Transverse colon (tissue), 4 donors: Measurements from ENCODE around the gene THEM4. TPM values are rescaled to one million over a fixed set of nuclear protein-coding genes. Genes with fewer than 3 reads are reported as not detected.

Source experiments
- DNase-seq: peaks from one replicate; pipeline ENCODE4 v3.0.0-alpha.2; 2019
- H3K27ac ChIP-seq, 4 donors: fragments of 200-600 bp; sonication (generic); 2 replicates each; pipeline ENCODE4 v1.5.1; 2016 to 2018; ENCODE audit warnings: inconsistent platforms in 4 of 4
- H3K27me3 ChIP-seq: fragments of 200-600 bp; sonication (generic); 2 replicates; pipeline ENCODE4 v1.5.1; 2017; ENCODE audit warnings: inconsistent platforms
- H3K36me3 ChIP-seq, 4 donors: fragments of 200-600 bp; sonication (generic); 2 replicates each; pipeline ENCODE4 v1.5.1; 2017 to 2019; ENCODE audit warnings: inconsistent platforms in 4 of 4
- H3K4me1 ChIP-seq, 4 donors: fragments of 200-600 bp; sonication (generic); 2 replicates each; pipeline ENCODE4 v1.5.1; 2017 to 2020; ENCODE audit warnings: inconsistent platforms in 4 of 4
- H3K4me3 ChIP-seq, 4 donors: fragments of 200-600 bp; sonication (generic); 1 replicate in 1 of 4; 2 replicates in 3 of 4; pipeline versions ENCODE4 v1.5.1 to v1.6.1; 2017 to 2019; ENCODE audit warnings: inconsistent platforms in 4 of 4
- H3K9me3 ChIP-seq, 2 donors: fragments of 200-600 bp; sonication (generic); 2 replicates each; pipeline ENCODE4 v1.5.1; 2017 to 2019; ENCODE audit warnings: inconsistent platforms in 2 of 2
- EP300 ChIP-seq: sonication (generic); formaldehyde crosslinking; IDR thresholded peaks from one replicate; pipeline ENCODE4 v1.6.1; 2017; ENCODE audit warnings: antibody characterized with exemption, low read depth
- POLR2A ChIP-seq: fragments of 450-650 bp; IDR thresholded peaks from one replicate; pipeline ENCODE4 v1.6.1; 2016; ENCODE audit warnings: antibody characterized with exemption, mild to moderate bottlenecking, moderate library complexity
- POLR2AphosphoS5 ChIP-seq, 3 donors: sonication (generic); formaldehyde crosslinking; IDR thresholded peaks; one replicate each; pipeline ENCODE4 v1.6.1; 2016; ENCODE audit warnings: antibody characterized with exemption in 3 of 3
- WGBS, 2 donors: methylation state at CpG; one replicate each; pipeline ENCODE4 v1.1.5; 2018; ENCODE audit warnings: low coverage in 1 of 2; 5-methylcytosine and 5-hydroxymethylcytosine counted together
- in situ Hi-C, 4 donors: fragments of 200-750 bp; cut with MboI; loops; one replicate each; pipeline versions ENCODE4 v1.15.0 to v1.15.1; 2017; ENCODE audit warnings: low sequenced_read_pairs in 3 of 4, low pct_ligation_motif_present in 1 of 4, low pct_unique_long_range_greater_than_20kb in 1 of 4
- intact Hi-C: fragments of 100-400 bp; cut with DNase I; formaldehyde crosslinking; loops from one replicate; pipeline ENCODE4 v1.15.1; 2023; ENCODE audit warnings: low total_unique reads
- total RNA-seq, 4 donors: library from RNA; depleted of rRNA; stranded (reverse); fragments of >200 nt; gene quantifications; one replicate each; pipeline ENCODE4 v1.1.0, GENCODE V29; 2016
- TF ChIP-seq, protein P1 (sequence below), 5 experiments: fragments of 200-600 bp in 3 of 5; fragments of 450-650 bp in 2 of 5; sonication (generic) in 3 of 5; IDR thresholded peaks; 1 replicate in 2 of 5; 2 replicates in 3 of 5; pipeline ENCODE4 v1.5.1; 2016 to 2017; ENCODE audit warnings: antibody characterized with exemption in 5 of 5, inconsistent platforms in 3 of 5, mild to moderate bottlenecking in 2 of 5, moderate library complexity in 1 of 5

The THEM4 gene
- total RNA-seq, 4 donors from 2014 or later = 4.6 to 21.8 (median 9.5) TPM

GRCh38 chr1:151853411-151853943 is 55.8 kb downstream of the THEM4 start, which contains the start of gene THEM5:
TSS of gene THEM5 (minus strand) at chr1:151853712. CDS start at chr1:151853565, 147 bp downstream.
- 58% methylated on average over 5 of the region's 5 CpGs; no CpG with 5 or more reads in 1 of the 2 donors for WGBS, 2 donors
- H3K27ac ChIP-seq = no peak within 1 kb of the TSS
- H3K36me3 ChIP-seq = no peaks in the 10 kb centered on the region
- no peak for DNase-seq
- H3K4me3 ChIP-seq = no peak within 1 kb of the TSS
- intact Hi-C loops = no loop called here
- in situ Hi-C loops = no loop called here
- TF ChIP-seq POLR2A = no peak
- TF ChIP-seq POLR2AphosphoS5 (IDR thresholded peaks at IDR 0.05) = no peak
- no peak for TF ChIP-seq EP300
- TF ChIP-seq, protein P1, sequence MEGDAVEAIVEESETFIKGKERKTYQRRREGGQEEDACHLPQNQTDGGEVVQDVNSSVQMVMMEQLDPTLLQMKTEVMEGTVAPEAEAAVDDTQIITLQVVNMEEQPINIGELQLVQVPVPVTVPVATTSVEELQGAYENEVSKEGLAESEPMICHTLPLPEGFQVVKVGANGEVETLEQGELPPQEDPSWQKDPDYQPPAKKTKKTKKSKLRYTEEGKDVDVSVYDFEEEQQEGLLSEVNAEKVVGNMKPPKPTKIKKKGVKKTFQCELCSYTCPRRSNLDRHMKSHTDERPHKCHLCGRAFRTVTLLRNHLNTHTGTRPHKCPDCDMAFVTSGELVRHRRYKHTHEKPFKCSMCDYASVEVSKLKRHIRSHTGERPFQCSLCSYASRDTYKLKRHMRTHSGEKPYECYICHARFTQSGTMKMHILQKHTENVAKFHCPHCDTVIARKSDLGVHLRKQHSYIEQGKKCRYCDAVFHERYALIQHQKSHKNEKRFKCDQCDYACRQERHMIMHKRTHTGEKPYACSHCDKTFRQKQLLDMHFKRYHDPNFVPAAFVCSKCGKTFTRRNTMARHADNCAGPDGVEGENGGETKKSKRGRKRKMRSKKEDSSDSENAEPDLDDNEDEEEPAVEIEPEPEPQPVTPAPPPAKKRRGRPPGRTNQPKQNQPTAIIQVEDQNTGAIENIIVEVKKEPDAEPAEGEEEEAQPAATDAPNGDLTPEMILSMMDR (IDR thresholded peaks at IDR 0.05) = no peak
- no peaks in the 10 kb centered on the region for H3K4me1 ChIP-seq
- H3K27me3 ChIP-seq = peaks cover 8% of the 10 kb centered on the region
- no peaks in the 10 kb centered on the region for H3K9me3 ChIP-seq

DNA sequence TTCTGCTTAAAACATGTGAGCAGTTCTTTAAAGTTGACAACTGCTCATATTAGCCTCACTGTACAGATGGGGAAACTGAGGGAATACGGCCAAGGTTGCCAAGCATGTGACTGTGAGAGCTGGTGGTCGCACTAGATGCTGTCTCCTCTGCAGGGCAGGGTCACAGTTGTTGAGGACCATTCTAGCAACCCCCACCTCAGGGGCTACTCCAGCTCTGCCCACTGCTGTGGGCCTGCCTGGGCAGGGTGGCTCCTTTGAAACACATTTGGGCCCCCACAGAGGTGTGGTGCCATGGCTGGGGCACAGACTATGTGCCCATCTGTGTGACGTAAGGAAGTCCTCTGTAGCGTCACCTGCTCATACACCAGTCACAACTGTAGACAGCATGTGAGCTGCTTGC is 56.6 kb downstream of the THEM4 start:
- Histone ChIP-seq H3K9me3 (no peaks in the 10 kb centered on the region), H3K27me3 (peaks cover 8% of the 10 kb centered on the region), H3K4me1 (no peaks in the 10 kb centered on the region), H3K4me3 (no peak overlapping the region), H3K36me3 (no peaks in the 10 kb centered on the region), H3K27ac (no peak overlapping the region)
- in situ Hi-C loops = no loop called here
- intact Hi-C loops = no loop called here
- no peak for DNase-seq
- TF ChIP-seq EP300 (no peak), POLR2A (no peak), POLR2AphosphoS5 (IDR thresholded peaks at IDR 0.05) (no peak)
- TF ChIP-seq, protein P1 (IDR thresholded peaks at IDR 0.05) = no peak
- 93% methylated on average over 4 of the region's 4 CpGs; no CpG with 5 or more reads in 1 of the 2 donors for WGBS, 2 donors

- DNase-seq = no peak
- no peak overlapping the region for H3K27ac ChIP-seq
- H3K4me1 ChIP-seq = no peaks in the 10 kb centered on the region
- no peak overlapping the region for H3K4me3 ChIP-seq
- H3K36me3 ChIP-seq = no peaks in the 10 kb centered on the region
- no peaks in the 10 kb centered on the region for H3K9me3 ChIP-seq
- 84% methylated on average over 8 of the region's 8 CpGs; no CpG with 5 or more reads in 1 of the 2 donors for WGBS, 2 donors
- TF ChIP-seq, protein P1 (IDR thresholded peaks at IDR 0.05) = no peak
- in situ Hi-C loops (no loop called here), intact Hi-C loops (no loop called here)
- H3K27me3 ChIP-seq = peaks cover 8% of the 10 kb centered on the region
These were observed 57.4 kb downstream of the THEM4 start for GRCh38 chr1:151851886-151852285.

DNA sequence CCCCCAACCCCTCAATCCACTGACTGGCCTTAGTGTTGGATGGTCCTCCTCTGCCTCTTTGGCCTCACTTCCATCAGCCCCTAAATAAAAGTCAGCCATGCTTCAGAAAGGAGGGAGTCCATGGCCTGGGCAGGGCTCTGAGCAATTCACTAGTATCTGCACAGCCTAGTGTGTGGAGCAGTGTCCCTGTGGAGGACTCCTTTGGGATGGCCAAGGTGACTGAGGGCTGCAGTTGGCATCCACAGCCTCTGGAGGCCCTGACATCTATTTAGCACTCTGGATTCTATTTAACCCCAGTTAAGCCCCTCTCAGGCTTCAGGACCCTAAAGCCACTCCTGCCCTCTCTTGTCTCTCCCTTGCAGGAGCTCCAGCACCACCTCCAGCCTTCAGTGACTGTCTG is 59.4 kb downstream of the THEM4 start:
- H3K36me3 ChIP-seq = no peaks in the 10 kb centered on the region
- TF ChIP-seq, protein P1 (IDR thresholded peaks at IDR 0.05) = no peak
- TF ChIP-seq POLR2AphosphoS5 (IDR thresholded peaks at IDR 0.05) = no peak
- TF ChIP-seq POLR2A = no peak
- no peak for TF ChIP-seq EP300
- intact Hi-C loops = no loop called here
- DNase-seq = no peak
- in situ Hi-C loops = no loop called here
- no peaks in the 10 kb centered on the region for H3K9me3 ChIP-seq
- no peak overlapping the region for H3K4me3 ChIP-seq
- H3K4me1 ChIP-seq = no peaks in the 10 kb centered on the region
- H3K27ac ChIP-seq = no peak overlapping the region
- H3K27me3 ChIP-seq = peaks cover 13% of the 10 kb centered on the region
